Activated T-helper 1 cell treated with Interleukin-2 at 50 U/mL for 16 hours (primary cell): Measurements from ENCODE around the gene SGO1.
"Not testable (repeated sequence)": the region's sequence is repeated elsewhere in the genome, so short reads cannot be mapped to it uniquely, and the experiment has no call there.

ENCODE experiments used
- DNase-seq: peaks from one replicate; pipeline ENCODE4 v3.0.0-alpha.2; 2020; ENCODE audit warnings: low read depth

Gene SGO1

GRCh38 chr3:20185679-20186599 lies at the start of gene SGO1:
TSS of gene SGO1 (minus strand) at chr3:20186206. CDS start at chr3:20184027, 2,179 bp downstream.
- peak; percentile 99 for DNase-seq

- no peak for DNase-seq
Observed at GRCh38 chr3:20235796-20236195, 49.8 kb upstream of the SGO1 start.

GRCh38 chr3:20232906-20233780 lies 47.1 kb upstream of the SGO1 start:
- DNase-seq: no peak

GRCh38 chr3:20230954-20231353 lies 44.9 kb upstream of the SGO1 start:
- no peak for DNase-seq

GRCh38 chr3:20225769-20226168 lies 39.8 kb upstream of the SGO1 start:
- DNase-seq: no peak

GRCh38 chr3:20222274-20222673 lies 36.3 kb upstream of the SGO1 start:
- DNase-seq: no peak

GRCh38 chr3:20218215-20218614 lies 32.2 kb upstream of the SGO1 start:
- DNase-seq: no peak

- DNase-seq: no peak
Observed at GRCh38 chr3:20215636-20216035, 29.6 kb upstream of the SGO1 start.

- not testable (repeated sequence) for DNase-seq
Observed at GRCh38 chr3:20213491-20213890, 27.5 kb upstream of the SGO1 start.

- DNase-seq: not testable (repeated sequence)
Observed at GRCh38 chr3:20207945-20208344, 21.9 kb upstream of the SGO1 start.

- DNase-seq: not testable (repeated sequence)
Observed at GRCh38 chr3:20205898-20206297, 19.9 kb upstream of the SGO1 start.

GRCh38 chr3:20201143-20201542 lies 15.1 kb upstream of the SGO1 start:
- no peak for DNase-seq

- no peak for DNase-seq
Observed at GRCh38 chr3:20197775-20198174, 11.8 kb upstream of the SGO1 start.

GRCh38 chr3:20194793-20195460 lies 8.9 kb upstream of the SGO1 start:
- no peak for DNase-seq

GRCh38 chr3:20190991-20191390 lies 5.0 kb upstream of the SGO1 start:
- DNase-seq: no peak

GRCh38 chr3:20186600-20187004 lies 596 bp upstream of the SGO1 start:
- no peak for DNase-seq

GRCh38 chr3:20185331-20185678 lies 701 bp downstream of the SGO1 start:
- DNase-seq: no peak

- no peak for DNase-seq
Observed at GRCh38 chr3:20182206-20182605, 3.8 kb downstream of the SGO1 start.

GRCh38 chr3:20181276-20181675 lies 4.7 kb downstream of the SGO1 start:
- no peak for DNase-seq

- DNase-seq: no peak
Observed at GRCh38 chr3:20173844-20174410, 12.1 kb downstream of the SGO1 start.

- DNase-seq: no peak
Observed at GRCh38 chr3:20161714-20162113, 24.3 kb downstream of the SGO1 start.

GRCh38 chr3:20160230-20160629 lies 25.8 kb downstream of the SGO1 start:
- no peak for DNase-seq
